GM13977 (cell line): Measurements from ENCODE around the gene CNTN4.

Source experiments
- DNase-seq: peaks from one replicate; pipeline ENCODE4 v3.0.0; 2012; ENCODE audit warnings: low spot score
- in situ Hi-C: fragments of 300-500 bp; cut with MboI; formaldehyde crosslinking; loops from one replicate; pipeline ENCODE4 v1.12.0; 2022; ENCODE audit warnings: low sequenced_read_pairs, low pct_unique_long_range_greater_than_20kb, mixed read lengths, inconsistent platforms; ENCODE audit not compliant: unreplicated experiment
- TF ChIP-seq, protein P1 (sequence below): IDR thresholded peaks from 2 replicates; pipeline ENCODE4 v1.5.1; 2012; ENCODE audit warnings: mild to moderate bottlenecking, control low read depth; ENCODE audit not compliant: insufficient read depth; ENCODE audit errors: extremely low read depth, missing control alignments

The CNTN4 gene

DNA sequence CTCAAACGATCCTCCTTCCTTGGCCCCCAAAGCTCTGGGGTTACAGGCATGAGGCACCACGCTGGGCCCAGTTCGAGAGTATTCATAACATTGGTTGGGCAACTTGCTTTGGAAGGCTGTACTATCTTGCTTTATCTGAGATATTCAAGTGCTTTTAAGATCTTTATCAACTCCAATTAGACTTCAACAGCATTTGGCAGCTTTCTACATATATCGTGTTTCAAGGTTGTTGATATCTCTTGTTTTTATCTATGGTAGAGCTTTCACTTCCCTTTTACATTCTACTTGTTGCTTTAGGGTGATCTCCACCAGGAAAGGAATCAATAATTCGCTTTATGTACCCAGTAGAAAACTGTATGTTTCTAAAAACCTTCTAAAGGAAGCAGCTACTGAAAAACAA, 616.2 kb downstream of the CNTN4 start:
- in situ Hi-C loops = no loop called here
- TF ChIP-seq, protein P1, sequence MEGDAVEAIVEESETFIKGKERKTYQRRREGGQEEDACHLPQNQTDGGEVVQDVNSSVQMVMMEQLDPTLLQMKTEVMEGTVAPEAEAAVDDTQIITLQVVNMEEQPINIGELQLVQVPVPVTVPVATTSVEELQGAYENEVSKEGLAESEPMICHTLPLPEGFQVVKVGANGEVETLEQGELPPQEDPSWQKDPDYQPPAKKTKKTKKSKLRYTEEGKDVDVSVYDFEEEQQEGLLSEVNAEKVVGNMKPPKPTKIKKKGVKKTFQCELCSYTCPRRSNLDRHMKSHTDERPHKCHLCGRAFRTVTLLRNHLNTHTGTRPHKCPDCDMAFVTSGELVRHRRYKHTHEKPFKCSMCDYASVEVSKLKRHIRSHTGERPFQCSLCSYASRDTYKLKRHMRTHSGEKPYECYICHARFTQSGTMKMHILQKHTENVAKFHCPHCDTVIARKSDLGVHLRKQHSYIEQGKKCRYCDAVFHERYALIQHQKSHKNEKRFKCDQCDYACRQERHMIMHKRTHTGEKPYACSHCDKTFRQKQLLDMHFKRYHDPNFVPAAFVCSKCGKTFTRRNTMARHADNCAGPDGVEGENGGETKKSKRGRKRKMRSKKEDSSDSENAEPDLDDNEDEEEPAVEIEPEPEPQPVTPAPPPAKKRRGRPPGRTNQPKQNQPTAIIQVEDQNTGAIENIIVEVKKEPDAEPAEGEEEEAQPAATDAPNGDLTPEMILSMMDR = no peak
- peak; percentile 3 for DNase-seq

- no peak for DNase-seq
- in situ Hi-C loops = no loop called here
- TF ChIP-seq, protein P1 = no peak
These were observed 628.4 kb downstream of the CNTN4 start for GRCh38 chr3:2727101-2727500.

GRCh38 chr3:2727610-2728318, 629.1 kb downstream of the CNTN4 start:
- in situ Hi-C loops = no loop called here
- TF ChIP-seq, protein P1 = no peak
- no peak for DNase-seq

DNA sequence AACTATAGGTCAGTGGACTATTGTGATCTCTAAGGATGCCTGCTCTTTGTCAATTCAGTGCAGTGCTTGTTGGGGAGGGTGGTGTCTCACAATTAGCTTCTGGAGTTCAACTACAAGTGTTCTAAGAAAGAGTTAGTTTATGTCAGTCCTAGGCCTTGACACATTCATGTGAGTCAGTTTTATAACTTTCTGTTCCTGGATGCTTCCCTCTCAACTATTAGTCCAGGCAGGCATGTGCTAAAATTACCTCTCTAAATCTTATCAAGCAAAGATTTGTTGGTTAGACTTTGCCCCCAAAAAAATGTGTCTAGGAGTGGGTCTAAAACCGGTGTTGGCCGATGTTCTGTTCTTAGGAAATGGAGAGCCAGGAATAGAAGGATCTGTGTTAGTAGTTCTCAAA, 633.2 kb downstream of the CNTN4 start:
- TF ChIP-seq, protein P1 = no peak
- in situ Hi-C loops = no loop called here
- no peak for DNase-seq

DNA sequence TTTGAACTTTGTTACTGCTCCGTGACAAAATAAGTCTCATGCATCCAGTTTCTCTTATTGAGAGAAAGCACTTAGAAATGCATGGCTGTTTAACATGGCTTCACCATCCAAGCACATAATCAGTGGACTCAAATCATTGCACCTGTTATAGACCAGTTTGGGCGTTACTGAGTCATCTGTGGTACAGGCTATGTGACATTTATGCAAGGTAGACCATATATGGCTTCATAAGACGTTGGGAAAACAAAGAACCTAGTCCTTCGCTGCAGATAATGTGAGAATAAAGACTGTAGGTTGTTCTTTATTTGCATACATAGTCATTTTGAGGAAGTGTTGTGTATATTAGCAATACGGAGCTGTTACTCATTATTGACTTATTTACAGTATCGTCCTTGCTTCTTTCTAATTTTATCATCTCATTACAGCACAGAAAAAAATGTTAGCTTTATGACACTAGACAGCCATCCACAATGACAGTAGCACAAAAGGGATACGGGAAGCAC, 636.8 kb downstream of the CNTN4 start:
- no peak for DNase-seq
- TF ChIP-seq, protein P1 = no peak
- in situ Hi-C loops = no loop called here

DNA sequence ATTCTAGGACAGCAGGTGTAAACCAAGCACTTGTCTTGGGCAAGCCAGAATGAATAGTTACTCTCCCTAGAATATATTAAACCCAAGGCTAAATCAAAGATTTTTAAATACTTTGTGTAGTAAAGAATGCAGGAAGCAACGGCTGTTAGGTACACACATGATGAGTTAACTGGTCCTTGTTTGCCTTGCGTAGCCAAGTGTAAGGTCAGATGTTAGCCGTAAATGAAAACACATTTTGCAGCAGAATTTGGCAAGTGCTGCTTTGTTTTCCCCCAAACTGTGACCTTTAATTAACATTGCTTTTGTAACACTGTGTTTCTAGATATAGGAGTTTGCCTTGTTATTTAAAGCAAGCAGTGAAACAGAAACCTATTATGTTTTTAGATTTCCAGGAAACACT, 642.9 kb downstream of the CNTN4 start:
- TF ChIP-seq, protein P1 = no peak
- in situ Hi-C loops = no loop called here
- DNase-seq = no peak
